OCI-M1 (cell line): ENCODE results near the gene DNAJC8.
A peak's percentile ranks its signal among the peaks of the same experiment; 100 is the strongest.

Experiments
- DNase-seq: peaks from one replicate; lab custom pipeline; 2025; lab: John Stamatoyannopoulos, UW

Gene DNAJC8

GRCh38 chr1:28249013-28249865 lies 16.4 kb upstream of the DNAJC8 start:
- peak; percentile 91 for DNase-seq

- DNase-seq = peak; percentile 95
Observed at GRCh38 chr1:28248273-28249012, 15.6 kb upstream of the DNAJC8 start.

GRCh38 chr1:28247612-28248272 lies 14.9 kb upstream of the DNAJC8 start:
- DNase-seq = peak; percentile 57

GRCh38 chr1:28246427-28246832 lies 13.6 kb upstream of the DNAJC8 start:
- DNase-seq = peak; percentile 82

GRCh38 chr1:28244549-28245251 lies 11.9 kb upstream of the DNAJC8 start:
- DNase-seq = no peak

GRCh38 chr1:28243685-28244311 lies 11.0 kb upstream of the DNAJC8 start:
- DNase-seq = no peak

GRCh38 chr1:28241638-28242241 lies 8.9 kb upstream of the DNAJC8 start:
- no peak for DNase-seq

GRCh38 chr1:28240024-28240423 lies 7.2 kb upstream of the DNAJC8 start:
- no peak for DNase-seq

- no peak for DNase-seq
Observed at GRCh38 chr1:28239004-28239403, 6.2 kb upstream of the DNAJC8 start.

- DNase-seq = peak; percentile 49
Observed at GRCh38 chr1:28236656-28237322, 4.0 kb upstream of the DNAJC8 start.

- peak; percentile 98 for DNase-seq
Observed at GRCh38 chr1:28235755-28236655, 3.2 kb upstream of the DNAJC8 start, which contains the start of gene ATP5IF1. Gene ATP5IF1, plus strand, starts transcription at chr1:28236124. Its CDS starts 60 bp downstream, at chr1:28236184.

GRCh38 chr1:28233264-28233606 lies 406 bp upstream of the DNAJC8 start:
- no peak for DNase-seq

GRCh38 chr1:28229996-28230395 lies 2.8 kb downstream of the DNAJC8 start:
- no peak for DNase-seq

GRCh38 chr1:28229089-28229488 lies 3.7 kb downstream of the DNAJC8 start:
- no peak for DNase-seq

- no peak for DNase-seq
Observed at GRCh38 chr1:28213315-28213714, 19.5 kb downstream of the DNAJC8 start.

GRCh38 chr1:28209700-28210099 lies 23.1 kb downstream of the DNAJC8 start:
- no peak for DNase-seq

GRCh38 chr1:28208818-28209441 lies 23.9 kb downstream of the DNAJC8 start:
- peak; percentile 86 for DNase-seq

- DNase-seq = no peak
Observed at GRCh38 chr1:28205243-28205642, 27.6 kb downstream of the DNAJC8 start.
